K562 (cell line): ENCODE results near the gene ADNP. TPM values are rescaled to one million over a fixed set of nuclear protein-coding genes. Genes with fewer than 3 reads are reported as not detected.

Experiments used
- CCAR2 ChIP-seq: fragments of 200-400 bp; formaldehyde crosslinking; IDR thresholded peaks from 2 replicates; pipeline ENCODE4 v1.6.1; 2017; ENCODE audit warnings: mild to moderate bottlenecking, low read depth, low read length
- CSDE1 ChIP-seq, 2 experiments: fragments of 450-650 bp; IDR thresholded peaks; 2 replicates each; pipeline ENCODE4 v1.6.1; 2016; ENCODE audit warnings: mild to moderate bottlenecking in 1 of 2
- FOXA3 ChIP-seq, 2 experiments: fragments of 450-650 bp in 1 of 2; sonication (generic) in 1 of 2; formaldehyde crosslinking; IDR thresholded peaks in 1 of 2; conservative IDR thresholded peaks in 1 of 2; 2 replicates each; pipeline versions ENCODE4 v1.4.0 to v1.8.0; 2020 to 2022; ENCODE audit warnings: mild to moderate bottlenecking in 2 of 2, missing genetic modification reagents in 1 of 2
- GATAD2B ChIP-seq: fragments of 450-650 bp; IDR thresholded peaks from 2 replicates; pipeline ENCODE4 v1.6.1; 2017; ENCODE audit warnings: mild to moderate bottlenecking, borderline replicate concordance
- HDAC8 ChIP-seq: fragments of 450-650 bp; IDR thresholded peaks from 2 replicates; pipeline ENCODE4 v1.6.1; 2016; ENCODE audit warnings: mild to moderate bottlenecking, missing genetic modification characterization, moderate library complexity, missing compliant biosample characterization
- HIVEP1 ChIP-seq: fragments of 250-450 bp; sonication (Bioruptor Pico); IDR thresholded peaks from 2 replicates; pipeline ENCODE4 v1.4.0; 2020; ENCODE audit warnings: mild to moderate bottlenecking
- ILK ChIP-seq: fragments of 450-650 bp; IDR thresholded peaks from 2 replicates; pipeline ENCODE4 v1.6.1; 2016; ENCODE audit warnings: missing genetic modification characterization, low read depth, mild to moderate bottlenecking, missing compliant biosample characterization, moderate library complexity, borderline replicate concordance
- JUN ChIP-seq, 2 experiments: sonication (generic) in 1 of 2; formaldehyde crosslinking in 1 of 2; IDR thresholded peaks; 2 replicates each; pipeline versions ENCODE4 v1.6.1 to v1.8.0; 2012 to 2022; ENCODE audit warnings: borderline replicate concordance in 2 of 2, mild to moderate bottlenecking in 2 of 2, improper control_type of control experiment in 1 of 2, low read depth in 1 of 2, low read length in 1 of 2, missing genetic modification reagents in 1 of 2
- MAFK ChIP-seq: IDR thresholded peaks from 2 replicates; pipeline ENCODE4 v1.6.1; 2011; ENCODE audit warnings: low read length, improper control_type of control experiment
- RCOR1 ChIP-seq, 2 experiments: IDR thresholded peaks; 2 replicates each; pipeline ENCODE4 v1.6.1; 2012; ENCODE audit warnings: low read depth in 2 of 2, low read length in 2 of 2, borderline replicate concordance in 1 of 2, improper control_type of control experiment in 1 of 2
- TAF15 ChIP-seq: fragments of 200-400 bp; formaldehyde crosslinking; IDR thresholded peaks from 2 replicates; pipeline ENCODE4 v1.6.1; 2017; ENCODE audit warnings: mild to moderate bottlenecking, low read depth, low read length, moderate library complexity
- TGIF2 ChIP-seq: sonication (generic); formaldehyde crosslinking; IDR thresholded peaks from 2 replicates; pipeline ENCODE4 v1.8.1; 2022; ENCODE audit warnings: mild to moderate bottlenecking, missing genetic modification reagents, moderate library complexity
- XRCC5 ChIP-seq: fragments of 200-400 bp; formaldehyde crosslinking; IDR thresholded peaks from 2 replicates; pipeline ENCODE4 v1.6.1; 2017; ENCODE audit warnings: low read depth, mild to moderate bottlenecking, low read length
- ZBTB7A ChIP-seq: IDR thresholded peaks from 2 replicates; pipeline ENCODE4 v1.6.1; 2011; ENCODE audit warnings: low read depth, mild to moderate bottlenecking, low read length, moderate library complexity, borderline replicate concordance; ENCODE audit not compliant: control insufficient read depth
- ZEB2 ChIP-seq: fragments of 450-650 bp; IDR thresholded peaks from 2 replicates; pipeline ENCODE4 v1.6.1; 2016
- ZNF133 ChIP-seq: fragments of 250-450 bp; sonication (Bioruptor Pico); IDR thresholded peaks from 2 replicates; pipeline ENCODE4 v1.4.0; 2020; ENCODE audit warnings: mild to moderate bottlenecking
- ZNF263 ChIP-seq: sonication (generic); formaldehyde crosslinking; IDR thresholded peaks from 2 replicates; pipeline ENCODE4 v1.8.0; 2022; ENCODE audit warnings: mild to moderate bottlenecking, missing genetic modification reagents, borderline replicate concordance
- ZNF764 ChIP-seq: fragments of 250-450 bp; sonication (Bioruptor Pico); IDR thresholded peaks from 2 replicates; pipeline ENCODE4 v1.4.0; 2020; ENCODE audit warnings: low read depth, mild to moderate bottlenecking, moderate library complexity
- polyA plus RNA-seq, 8 experiments: library from polyadenylated mRNA; depleted of rRNA in 4 of 8; stranded (reverse) in 5 of 8; unstranded in 3 of 8; fragments of >200 nt; fragmentation: Nextera tagmentation in 2 of 8; fragmentation: Illumina TruSeq in 1 of 8; extraction: Ambion mirVana in 2 of 8; extraction: Trizol in 1 of 8; gene quantifications; 2 replicates each; pipeline versions ENCODE4 v1.2.1 to v1.2.3, GENCODE V29; 2011 to 2014; ENCODE audit warnings: inconsistent platforms in 1 of 8, missing spikeins in 1 of 8
- total RNA-seq, 7 experiments: library from RNA; depleted of rRNA in 6 of 7; stranded (reverse); fragments of >200 nt in 6 of 7; fragmentation: Illumina TruSeq in 2 of 7; extraction: Trizol in 2 of 7; gene quantifications; 2 replicates each; pipeline versions ENCODE4 v1.2.1 to v1.2.3, GENCODE V29; 2011 to 2021; ENCODE audit warnings: low replicate concordance in 1 of 7
- TF ChIP-seq, protein P1 (sequence below): fragments of 450-650 bp; IDR thresholded peaks from 2 replicates; pipeline ENCODE4 v1.6.1; 2016
- TF ChIP-seq, protein P2 (sequence below): fragments of 250-450 bp; sonication (Bioruptor Pico); IDR thresholded peaks from 2 replicates; pipeline ENCODE4 v1.5.0; 2021
- TF ChIP-seq, protein P3 (sequence below), 2 experiments: fragments of 450-650 bp in 1 of 2; IDR thresholded peaks; 2 replicates each; pipeline ENCODE4 v1.6.1; 2011 to 2017; ENCODE audit warnings: low read depth in 2 of 2, antibody characterized with exemption in 1 of 2, borderline replicate concordance in 1 of 2, low read length in 1 of 2, mild to moderate bottlenecking in 1 of 2, mixed read lengths in 1 of 2; ENCODE audit not compliant: control insufficient read depth in 1 of 2

ADNP gene
- total and polyA plus RNA-seq, 9 of the 15 experiments (the other 6 are each of a cell fraction or from before 2014, with no cell fraction given) = 17.8 to 59.9 (median 25.3) TPM

DNA sequence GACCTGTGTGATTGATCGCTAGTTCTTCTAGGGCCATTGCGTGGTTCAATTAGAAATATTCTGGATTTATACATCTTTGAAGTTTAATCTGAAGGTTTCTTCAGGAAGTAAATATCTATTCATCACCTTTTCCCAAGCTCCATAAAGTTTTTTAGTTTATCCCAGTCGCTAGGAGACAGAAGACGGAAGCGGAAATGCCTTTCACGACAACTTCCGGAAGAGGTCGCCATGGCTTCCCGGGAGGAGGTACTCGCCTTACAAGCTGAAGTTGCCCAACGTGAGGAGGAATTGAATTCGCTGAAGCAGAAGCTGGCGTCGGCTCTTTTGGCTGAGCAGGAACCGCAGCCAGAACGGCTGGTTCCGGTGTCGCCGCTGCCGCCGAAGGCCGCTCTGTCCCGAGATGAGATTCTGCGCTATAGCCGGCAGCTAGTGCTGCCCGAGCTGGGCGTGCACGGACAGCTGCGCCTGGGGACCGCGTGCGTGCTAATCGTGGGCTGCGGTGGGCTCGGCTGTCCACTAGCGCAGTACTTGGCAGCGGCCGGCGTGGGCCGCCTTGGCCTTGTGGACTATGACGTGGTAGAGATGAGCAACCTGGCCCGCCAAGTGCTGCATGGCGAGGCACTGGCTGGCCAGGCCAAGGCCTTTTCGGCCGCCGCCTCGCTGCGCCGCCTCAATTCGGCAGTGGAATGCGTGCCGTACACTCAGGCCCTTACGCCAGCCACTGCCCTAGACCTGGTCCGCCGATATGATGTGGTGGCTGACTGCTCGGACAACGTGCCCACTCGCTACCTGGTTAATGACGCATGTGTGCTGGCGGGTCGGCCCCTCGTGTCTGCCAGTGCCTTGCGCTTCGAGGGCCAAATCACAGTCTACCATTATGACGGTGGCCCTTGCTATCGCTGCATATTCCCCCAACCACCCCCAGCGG lies 27.6 kb upstream of the ADNP start, which contains the start of gene MOCS3 (continued):
- TF ChIP-seq ZNF263 (CRISPR knock-in tag) (no peak), CCAR2 (no peak), GATAD2B (0 out of 2 replicates have a peak, but pooled peaks have one; percentile 83), ZEB2 (0 out of 2 replicates have a peak, but pooled peaks have one; percentile 9), MAFK (no peak), HIVEP1 (no peak), ILK (tag) (no peak), TAF15 (no peak), CSDE1 (IDR thresholded peaks at IDR 0.05) (peak in 1 of 2 experiments; percentile 96; a peak in 2 of 4 replicates), ZNF133 (CRISPR knock-in tag) (no peak), TGIF2 (CRISPR knock-in tag) (no peak), RCOR1 (IDR thresholded peaks at IDR 0.05; ENCODE audit: borderline replicate concordance in 1 of 2, low read depth in 2 of 2, low read length in 2 of 2) (no peak), XRCC5 (no peak), HDAC8 (tag) (no peak), ZNF764 (CRISPR knock-in tag) (no peak), FOXA3 (CRISPR knock-in tag; conservative IDR thresholded peaks at IDR 0.05 in 1 of 2, IDR thresholded peaks at IDR 0.05 in 1 of 2) (peak in 1 of 2 experiments; percentile 38; a peak in 1 of 4 replicates), JUN (IDR thresholded peaks at IDR 0.05; ENCODE audit: borderline replicate concordance, low read depth, low read length) (no peak), JUN (CRISPR knock-in tag; IDR thresholded peaks at IDR 0.05; ENCODE audit: borderline replicate concordance) (peak; percentile 49; the same call in 1 of the 2 replicates), ZBTB7A (peak; percentile 30; the same call in 1 of the 2 replicates)
- TF ChIP-seq, protein P1, sequence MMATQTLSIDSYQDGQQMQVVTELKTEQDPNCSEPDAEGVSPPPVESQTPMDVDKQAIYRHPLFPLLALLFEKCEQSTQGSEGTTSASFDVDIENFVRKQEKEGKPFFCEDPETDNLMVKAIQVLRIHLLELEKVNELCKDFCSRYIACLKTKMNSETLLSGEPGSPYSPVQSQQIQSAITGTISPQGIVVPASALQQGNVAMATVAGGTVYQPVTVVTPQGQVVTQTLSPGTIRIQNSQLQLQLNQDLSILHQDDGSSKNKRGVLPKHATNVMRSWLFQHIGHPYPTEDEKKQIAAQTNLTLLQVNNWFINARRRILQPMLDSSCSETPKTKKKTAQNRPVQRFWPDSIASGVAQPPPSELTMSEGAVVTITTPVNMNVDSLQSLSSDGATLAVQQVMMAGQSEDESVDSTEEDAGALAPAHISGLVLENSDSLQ = peak; percentile 69
- TF ChIP-seq, protein P2, sequence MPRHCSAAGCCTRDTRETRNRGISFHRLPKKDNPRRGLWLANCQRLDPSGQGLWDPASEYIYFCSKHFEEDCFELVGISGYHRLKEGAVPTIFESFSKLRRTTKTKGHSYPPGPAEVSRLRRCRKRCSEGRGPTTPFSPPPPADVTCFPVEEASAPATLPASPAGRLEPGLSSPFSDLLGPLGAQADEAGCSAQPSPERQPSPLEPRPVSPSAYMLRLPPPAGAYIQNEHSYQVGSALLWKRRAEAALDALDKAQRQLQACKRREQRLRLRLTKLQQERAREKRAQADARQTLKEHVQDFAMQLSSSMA (CRISPR knock-in tag) = no peak
- TF ChIP-seq, protein P3, sequence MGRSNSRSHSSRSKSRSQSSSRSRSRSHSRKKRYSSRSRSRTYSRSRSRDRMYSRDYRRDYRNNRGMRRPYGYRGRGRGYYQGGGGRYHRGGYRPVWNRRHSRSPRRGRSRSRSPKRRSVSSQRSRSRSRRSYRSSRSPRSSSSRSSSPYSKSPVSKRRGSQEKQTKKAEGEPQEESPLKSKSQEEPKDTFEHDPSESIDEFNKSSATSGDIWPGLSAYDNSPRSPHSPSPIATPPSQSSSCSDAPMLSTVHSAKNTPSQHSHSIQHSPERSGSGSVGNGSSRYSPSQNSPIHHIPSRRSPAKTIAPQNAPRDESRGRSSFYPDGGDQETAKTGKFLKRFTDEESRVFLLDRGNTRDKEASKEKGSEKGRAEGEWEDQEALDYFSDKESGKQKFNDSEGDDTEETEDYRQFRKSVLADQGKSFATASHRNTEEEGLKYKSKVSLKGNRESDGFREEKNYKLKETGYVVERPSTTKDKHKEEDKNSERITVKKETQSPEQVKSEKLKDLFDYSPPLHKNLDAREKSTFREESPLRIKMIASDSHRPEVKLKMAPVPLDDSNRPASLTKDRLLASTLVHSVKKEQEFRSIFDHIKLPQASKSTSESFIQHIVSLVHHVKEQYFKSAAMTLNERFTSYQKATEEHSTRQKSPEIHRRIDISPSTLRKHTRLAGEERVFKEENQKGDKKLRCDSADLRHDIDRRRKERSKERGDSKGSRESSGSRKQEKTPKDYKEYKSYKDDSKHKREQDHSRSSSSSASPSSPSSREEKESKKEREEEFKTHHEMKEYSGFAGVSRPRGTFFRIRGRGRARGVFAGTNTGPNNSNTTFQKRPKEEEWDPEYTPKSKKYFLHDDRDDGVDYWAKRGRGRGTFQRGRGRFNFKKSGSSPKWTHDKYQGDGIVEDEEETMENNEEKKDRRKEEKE (IDR thresholded peaks at IDR 0.05; ENCODE audit: borderline replicate concordance in 1 of 2, control insufficient read depth in 1 of 2, low read depth in 2 of 2, low read length in 1 of 2) = peak in 1 of 2 experiments; percentile 94; a peak in 2 of 4 replicates
